Psoas muscle (tissue), 8 donors: ENCODE data around the gene SEC16A. TPM values are rescaled to one million over a fixed set of nuclear protein-coding genes. Genes with fewer than 3 reads are reported as not detected.
A peak's percentile ranks its signal among the peaks of the same experiment; 100 is the strongest.

Experiments used
- ATAC-seq, 4 donors: fragments of 200-7000 bp; cut with Tn5 transposase; one replicate each; pipeline ENCODE4 v1.9.1; 2020; ENCODE audit warnings: moderate library complexity in 3 of 4, mild to moderate bottlenecking in 2 of 4
- DNase-seq, 2 donors: peaks; one replicate each; pipeline ENCODE4 v3.0.0-alpha.2; 2020
- H3K27ac ChIP-seq: fragments of 200-600 bp; one replicate; pipeline ENCODE4 v1.8.0; 2022
- H3K27me3 ChIP-seq, 3 donors: fragments of 200-600 bp in 1 of 3; one replicate each; pipeline versions ENCODE4 v1.6.1 to v1.8.0; 2013 to 2022; ENCODE audit warnings: low read length in 2 of 3, mild to moderate bottlenecking in 2 of 3, moderate library complexity in 1 of 3; ENCODE audit not compliant: insufficient read depth in 3 of 3
- H3K36me3 ChIP-seq, 2 donors: fragments of 200-600 bp in 1 of 2; one replicate each; pipeline versions ENCODE4 v1.6.1 to v1.8.0; 2013 to 2022; ENCODE audit warnings: low read depth in 1 of 2, mild to moderate bottlenecking in 1 of 2, moderate library complexity in 1 of 2; ENCODE audit not compliant: insufficient read depth in 1 of 2
- H3K4me1 ChIP-seq: fragments of 200-600 bp; one replicate; pipeline ENCODE4 v1.8.0; 2022
- H3K4me3 ChIP-seq: fragments of 200-600 bp; one replicate; pipeline ENCODE4 v1.8.0; 2022; ENCODE audit warnings: mild to moderate bottlenecking
- H3K9me3 ChIP-seq: fragments of 200-600 bp; one replicate; pipeline ENCODE4 v1.8.0; 2022
- CTCF ChIP-seq: fragments of 200-600 bp; IDR thresholded peaks from one replicate; pipeline ENCODE4 v1.8.0; 2022; ENCODE audit warnings: antibody characterized with exemption
- WGBS, 3 donors: extraction: QIAGEN DNeasy Blood & Tissue Kit; methylation state at CpG; one replicate each; pipeline versions ENCODE4 v1.1.6 to v1.1.7; 2013; 5-methylcytosine and 5-hydroxymethylcytosine counted together
- intact Hi-C, 2 donors: fragments of 100-400 bp; cut with DNase I; formaldehyde crosslinking; loops; one replicate each; pipeline versions ENCODE4 v1.11.0 to v1.14.2; 2022
- polyA plus RNA-seq, 3 donors: library from polyadenylated mRNA; stranded (reverse); fragments of 200-250 nt; gene quantifications; one replicate each; pipeline ENCODE4 v1.2.3, GENCODE V29; 2013
- total RNA-seq, 4 donors: library from RNA; stranded (reverse); fragmentation: NEBNext Ultra II Directional in 2 of 4; extraction: Animal tissue kit (Norgen Biotek cat#: 25700) in 2 of 4; gene quantifications; one replicate each; pipeline versions ENCODE4 v1.2.1 to v1.2.4, GENCODE V29; 2021 to 2023
- donor health status: healthy with polysubstance abuse.
- donor health status: DM: no; HTN: no; CAD: no; lungs with moderate emphysema.
- donor health status: Bipolar disorder and iron deficiency.
- donor health status: healthy.
- donor health status: DM: yes; HTN: yes; CAD: no.
- donor health status: DM: no; HTN: no; CAD: no.
- donor health status: DM: no; HTN: no; CAD: no.
- donor health status: DM: yes; HTN: yes; CAD: no.

SEC16A gene
- total and polyA plus RNA-seq, 7 donors = 22.3 to 40.0 (median 31.5) TPM

DNA sequence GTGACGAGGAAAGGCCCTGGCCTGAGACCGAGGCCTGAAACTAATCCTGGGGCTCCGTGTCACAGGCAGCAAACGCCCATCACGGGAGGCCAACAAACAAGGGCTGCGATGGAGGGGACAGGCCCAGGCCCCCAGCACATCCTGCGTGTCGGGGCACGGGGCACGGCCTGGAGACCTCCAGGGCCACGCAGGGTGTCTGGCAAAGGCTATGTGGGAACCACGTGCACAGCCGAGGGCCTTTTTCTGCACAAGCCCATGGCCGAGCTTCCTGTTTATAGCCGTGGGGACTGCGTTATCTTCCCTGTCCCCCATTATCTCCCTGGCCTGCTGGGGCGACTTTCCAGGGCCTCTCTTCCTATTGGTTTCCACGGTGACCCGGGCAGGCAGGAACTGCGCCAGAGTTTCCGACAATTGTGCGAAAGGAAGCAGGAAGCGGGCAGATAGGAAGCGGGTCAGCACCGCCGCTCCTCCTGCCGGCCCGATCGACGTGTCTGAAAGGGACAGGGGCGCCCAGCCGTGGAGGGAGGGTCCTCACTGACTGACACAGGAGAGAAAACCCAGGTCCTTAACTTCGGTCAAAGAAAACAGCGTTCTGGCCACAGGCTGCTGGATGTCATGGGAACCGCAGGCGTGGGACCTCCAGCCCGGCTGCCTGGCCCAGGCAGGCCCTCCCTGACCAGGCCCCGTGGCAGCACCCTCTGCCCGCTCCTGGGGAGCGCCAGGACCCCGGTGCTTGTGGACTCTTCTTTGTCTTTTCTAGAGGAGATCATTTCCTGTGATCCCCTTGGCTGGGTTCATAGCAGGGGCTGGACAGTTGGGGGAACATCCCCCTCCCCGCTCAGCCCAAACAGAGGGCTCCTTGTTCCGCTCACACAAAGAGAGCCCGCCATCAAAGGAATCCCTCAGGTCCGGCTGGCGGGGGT lies 29.1 kb upstream of the SEC16A start:
- H3K27me3 ChIP-seq = no peaks in the 10 kb centered on the region
- H3K4me1 ChIP-seq = no peaks in the 10 kb centered on the region
- 78 to 85% (median 80%) methylated on average over 46 of the region's 46 CpGs for WGBS, 3 donors
- DNase-seq (peak; percentile 55 to 79), ATAC-seq (peak; percentile 26 to 61 (median 40))
- H3K27ac ChIP-seq = peak overlapping the region; percentile 76
- H3K4me3 ChIP-seq = peak overlapping the region; percentile 25
- no peak for TF ChIP-seq CTCF
- H3K9me3 ChIP-seq = no peaks in the 10 kb centered on the region
- peaks cover 0 to 92% of the 10 kb centered on the region in 2 donors for H3K36me3 ChIP-seq
- intact Hi-C loops = no loop called here

DNA sequence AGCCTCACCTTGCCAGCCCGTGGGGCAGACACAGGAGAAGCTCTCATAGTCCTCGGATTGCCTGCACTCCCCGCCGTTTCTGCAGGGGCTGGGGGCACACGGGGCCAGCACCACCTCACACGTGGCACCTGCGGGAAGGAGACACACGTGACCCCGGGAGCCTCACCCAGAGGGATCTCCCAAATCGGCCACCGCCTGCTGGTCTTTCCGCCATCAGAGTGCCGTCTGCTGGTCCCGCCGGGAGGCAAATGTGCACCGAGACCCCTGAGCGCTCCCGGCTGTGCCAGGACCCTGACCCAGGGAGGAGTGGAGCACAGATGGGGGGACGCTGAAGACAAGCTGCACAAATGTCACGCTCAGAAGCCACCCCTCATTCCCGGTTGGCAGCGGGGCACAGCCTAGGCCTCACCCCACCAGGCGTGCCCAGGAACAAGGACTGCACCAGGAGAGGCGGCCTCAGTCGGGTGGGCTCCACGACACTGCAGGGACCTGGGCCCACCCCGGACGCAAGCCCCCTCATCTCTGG lies 28.4 kb upstream of the SEC16A start:
- H3K27ac ChIP-seq = peak overlapping the region; percentile 69
- H3K9me3 ChIP-seq = no peaks in the 10 kb centered on the region
- ATAC-seq (no peak), DNase-seq (no peak)
- peaks cover 0 to 92% of the 10 kb centered on the region in 2 donors for H3K36me3 ChIP-seq
- no peak overlapping the region for H3K4me3 ChIP-seq
- no peaks in the 10 kb centered on the region for H3K27me3 ChIP-seq
- WGBS, 3 donors = 74 to 83% (median 81%) methylated on average over 27 to 28 of the region's 28 CpGs
- no peaks in the 10 kb centered on the region for H3K4me1 ChIP-seq
- intact Hi-C loops = no loop called here
- TF ChIP-seq CTCF = no peak

DNA sequence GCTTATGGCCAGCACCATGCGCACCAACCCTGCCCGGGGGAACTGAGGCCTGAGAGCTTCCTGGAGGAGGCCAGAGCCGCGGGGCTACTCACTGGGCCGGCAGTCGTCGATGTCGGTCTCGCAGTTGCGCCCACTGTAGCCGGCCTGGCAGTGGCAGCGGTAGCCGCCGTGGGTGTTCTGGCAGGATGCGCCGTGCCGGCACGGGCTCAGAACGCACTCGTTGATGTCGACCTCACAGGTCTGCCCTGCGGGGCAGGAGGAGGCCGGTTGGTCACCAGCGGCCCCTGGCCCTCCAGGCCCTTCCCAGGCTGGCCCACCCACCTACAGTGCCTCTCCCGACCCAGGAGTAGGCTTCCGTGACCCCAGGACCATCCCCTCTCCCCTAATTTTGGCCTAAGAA lies 27.7 kb upstream of the SEC16A start:
- DNase-seq = no peak
- intact Hi-C loops = no loop called here
- H3K4me1 ChIP-seq = no peaks in the 10 kb centered on the region

DNA sequence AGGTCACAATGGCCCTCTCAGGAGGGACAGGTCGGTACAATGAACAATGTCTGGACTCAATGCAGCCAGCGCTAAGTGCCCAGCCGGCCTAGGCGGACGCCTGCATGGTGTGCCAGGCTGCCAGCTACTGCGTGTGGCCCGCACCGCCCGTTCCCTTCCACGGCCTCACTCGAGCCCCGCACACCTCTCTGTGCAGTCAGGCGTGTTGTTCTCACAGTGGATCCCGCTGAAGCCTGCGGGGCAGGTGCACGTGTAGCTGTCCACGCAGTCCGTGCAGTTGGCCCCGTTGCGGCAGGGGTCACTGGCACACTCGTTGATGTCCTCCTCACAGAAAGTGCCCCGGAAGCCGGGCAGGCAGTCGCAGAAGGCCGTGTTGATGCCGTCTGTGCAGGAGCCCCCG lies 26.7 kb upstream of the SEC16A start:
- DNase-seq (no peak), ATAC-seq (no peak)
- no peak overlapping the region for H3K4me3 ChIP-seq
- peaks cover 3 to 97% of the 10 kb centered on the region in 2 donors for H3K36me3 ChIP-seq
- no peaks in the 10 kb centered on the region for H3K4me1 ChIP-seq
- TF ChIP-seq CTCF = no peak
- intact Hi-C loops = no loop called here
- no peaks in the 10 kb centered on the region for H3K27me3 ChIP-seq
- 78 to 84% (median 82%) methylated on average over 27 of the region's 27 CpGs for whole genome bisulfite sequencing, 3 donors
- no peaks in the 10 kb centered on the region for H3K9me3 ChIP-seq
- H3K27ac ChIP-seq = no peak overlapping the region

More for the DNA sequence above, 27.7 kb upstream of the SEC16A start:
- Histone ChIP-seq H3K27me3 (no peaks in the 10 kb centered on the region), H3K4me3 (no peak overlapping the region), H3K36me3 (peaks cover 0 to 97% of the 10 kb centered on the region in 2 donors), H3K27ac (peak overlapping the region; percentile 69), H3K9me3 (no peaks in the 10 kb centered on the region)
- WGBS, 3 donors = 80 to 83% (median 82%) methylated on average over 24 to 26 of the region's 26 CpGs
- no peak for ATAC-seq
- no peak for TF ChIP-seq CTCF
